ENCODE results near the gene MRTFB. TPM values are rescaled to one million over a fixed set of nuclear protein-coding genes. Genes with fewer than 3 reads are reported as not detected.

The MRTFB gene
- total and polyA plus RNA-seq, 4 donors: 6.2 to 108 (median 34.3) TPM

- no peaks in the 10 kb centered on the region for H3K4me1 ChIP-seq (ENCODE audit: control insufficient read depth in 1 of 2, insufficient read depth in 2 of 2, low read length in 2 of 2)
- no peak overlapping the region for H3K27ac ChIP-seq (ENCODE audit: low read depth in 1 of 2, low read length in 2 of 2)
- H3K9me3 ChIP-seq (ENCODE audit: control insufficient read depth, low read length): no peaks in the 10 kb centered on the region
- DNase-seq (peak; percentile 65 to 84), ATAC-seq (ENCODE audit: low FRiP score) (peak; percentile 20)
- no peaks in the 10 kb centered on the region for H3K27me3 ChIP-seq (ENCODE audit: control insufficient read depth in 1 of 2, insufficient read depth in 2 of 2, low read length in 1 of 2)
- peak overlapping the region; percentile 27 to 89 for H3K4me3 ChIP-seq (ENCODE audit: low read length in 2 of 2)
- no peaks in the 10 kb centered on the region for H3K36me3 ChIP-seq (ENCODE audit: control insufficient read depth in 1 of 2, insufficient read depth in 2 of 2, low read length in 1 of 2)
- intact Hi-C loops (cut with DNase I): loop anchor here in 1 of 2 donors (10.0 kb wide), 1 partner anchor 113 kb away; no protein-coding TSS in a partner anchor
- WGBS, 2 donors: 1% methylated on average over 30 to 32 of the region's 32 CpGs
Measured at GRCh38 chr16:14071576-14072271, 605 bp downstream of the MRTFB start.

- H3K4me3 ChIP-seq (ENCODE audit: low read length in 2 of 2): no peak overlapping the region
- ATAC-seq (ENCODE audit: low FRiP score) (no peak), DNase-seq (no peak)
- no peaks in the 10 kb centered on the region for H3K36me3 ChIP-seq (ENCODE audit: control insufficient read depth in 1 of 2, insufficient read depth in 2 of 2, low read length in 1 of 2)
- WGBS, 2 donors: 95 to 98% methylated on average over 6 of the region's 6 CpGs
- no peak overlapping the region for H3K27ac ChIP-seq (ENCODE audit: low read depth in 1 of 2, low read length in 2 of 2)
- H3K9me3 ChIP-seq (ENCODE audit: control insufficient read depth, low read length): no peaks in the 10 kb centered on the region
- intact Hi-C loops (cut with DNase I): loop anchor here in 1 of 2 donors (10.0 kb wide), 1 partner anchor 112 kb away; no protein-coding TSS in a partner anchor
- H3K27me3 ChIP-seq (ENCODE audit: control insufficient read depth in 1 of 2, insufficient read depth in 2 of 2, low read length in 1 of 2): no peaks in the 10 kb centered on the region
- no peaks in the 10 kb centered on the region for H3K4me1 ChIP-seq (ENCODE audit: control insufficient read depth in 1 of 2, insufficient read depth in 2 of 2, low read length in 2 of 2)
Measured at GRCh38 chr16:14072360-14072759, 1.2 kb downstream of the MRTFB start.

GRCh38 chr16:14074544-14074943, 3.4 kb downstream of the MRTFB start:
- Histone ChIP-seq H3K9me3 (ENCODE audit: control insufficient read depth, low read length) (no peaks in the 10 kb centered on the region), H3K36me3 (ENCODE audit: control insufficient read depth in 1 of 2, insufficient read depth in 2 of 2, low read length in 1 of 2) (no peaks in the 10 kb centered on the region), H3K27me3 (ENCODE audit: control insufficient read depth in 1 of 2, insufficient read depth in 2 of 2, low read length in 1 of 2) (no peaks in the 10 kb centered on the region), H3K4me3 (ENCODE audit: low read length in 2 of 2) (no peak overlapping the region), H3K4me1 (ENCODE audit: control insufficient read depth in 1 of 2, insufficient read depth in 2 of 2, low read length in 2 of 2) (no peaks in the 10 kb centered on the region), H3K27ac (ENCODE audit: low read depth in 1 of 2, low read length in 2 of 2) (no peak overlapping the region)
- intact Hi-C loops (cut with DNase I): loop anchor here in 1 of 2 donors (10.0 kb wide), 1 partner anchor 110 kb away; no protein-coding TSS in a partner anchor
- WGBS, 2 donors: 54 to 72% methylated on average over 1 of the region's 1 CpG
- no peak for ATAC-seq (ENCODE audit: low FRiP score)
- DNase-seq: no peak

GRCh38 chr16:14077918-14078317, 6.8 kb downstream of the MRTFB start:
- H3K4me3 ChIP-seq (ENCODE audit: low read length in 2 of 2): no peak overlapping the region
- intact Hi-C loops (cut with DNase I): loop anchor here (5.0 to 10.0 kb wide), 2 partner anchors 107 to 109 kb away; no protein-coding TSS in a partner anchor
- 76 to 81% methylated on average over 2 of the region's 2 CpGs for WGBS, 2 donors
- DNase-seq (no peak), ATAC-seq (ENCODE audit: low FRiP score) (no peak)
- no peaks in the 10 kb centered on the region for H3K27me3 ChIP-seq (ENCODE audit: control insufficient read depth in 1 of 2, insufficient read depth in 2 of 2, low read length in 1 of 2)
- H3K4me1 ChIP-seq (ENCODE audit: control insufficient read depth in 1 of 2, insufficient read depth in 2 of 2, low read length in 2 of 2): no peaks in the 10 kb centered on the region
- H3K9me3 ChIP-seq (ENCODE audit: control insufficient read depth, low read length): no peaks in the 10 kb centered on the region
- H3K36me3 ChIP-seq (ENCODE audit: control insufficient read depth in 1 of 2, insufficient read depth in 2 of 2, low read length in 1 of 2): no peaks in the 10 kb centered on the region
- H3K27ac ChIP-seq (ENCODE audit: low read depth in 1 of 2, low read length in 2 of 2): no peak overlapping the region

- 30 to 43% methylated on average over 1 of the region's 1 CpG for WGBS, 2 donors
- Histone ChIP-seq H3K36me3 (ENCODE audit: control insufficient read depth in 1 of 2, insufficient read depth in 2 of 2, low read length in 1 of 2) (no peaks in the 10 kb centered on the region), H3K4me1 (ENCODE audit: control insufficient read depth in 1 of 2, insufficient read depth in 2 of 2, low read length in 2 of 2) (peaks cover 4 to 7% of the 10 kb centered on the region in 2 donors), H3K9me3 (ENCODE audit: control insufficient read depth, low read length) (no peaks in the 10 kb centered on the region), H3K27ac (ENCODE audit: low read depth in 1 of 2, low read length in 2 of 2) (no peak overlapping the region), H3K4me3 (ENCODE audit: low read length in 2 of 2) (no peak overlapping the region), H3K27me3 (ENCODE audit: control insufficient read depth in 1 of 2, insufficient read depth in 2 of 2, low read length in 1 of 2) (no peaks in the 10 kb centered on the region)
- intact Hi-C loops (cut with DNase I): loop anchor here in 1 of 2 donors (10.0 kb wide), 1 partner anchor 222 kb away; no protein-coding TSS in a partner anchor
- no peak for DNase-seq
- no peak for ATAC-seq (ENCODE audit: low FRiP score)
Measured at GRCh38 chr16:14086477-14086876, 15.4 kb downstream of the MRTFB start.

- Histone ChIP-seq H3K9me3 (ENCODE audit: control insufficient read depth, low read length) (no peaks in the 10 kb centered on the region), H3K27ac (ENCODE audit: low read depth in 1 of 2, low read length in 2 of 2) (peak overlapping the region in 1 of 2 donors; percentile 28), H3K36me3 (ENCODE audit: control insufficient read depth in 1 of 2, insufficient read depth in 2 of 2, low read length in 1 of 2) (no peaks in the 10 kb centered on the region), H3K27me3 (ENCODE audit: control insufficient read depth in 1 of 2, insufficient read depth in 2 of 2, low read length in 1 of 2) (no peaks in the 10 kb centered on the region), H3K4me3 (ENCODE audit: low read length in 2 of 2) (no peak overlapping the region), H3K4me1 (ENCODE audit: control insufficient read depth in 1 of 2, insufficient read depth in 2 of 2, low read length in 2 of 2) (peaks cover 4 to 7% of the 10 kb centered on the region in 2 donors)
- peak; percentile 36 for ATAC-seq (ENCODE audit: low FRiP score)
- WGBS, 2 donors: 71 to 89% methylated on average over 1 of the region's 1 CpG
- intact Hi-C loops (cut with DNase I): loop anchor here in 1 of 2 donors (10.0 kb wide), 1 partner anchor 222 kb away; no protein-coding TSS in a partner anchor
- no peak for DNase-seq
Measured at GRCh38 chr16:14087181-14087580, 16.1 kb downstream of the MRTFB start.

- Histone ChIP-seq H3K27ac (ENCODE audit: low read depth in 1 of 2, low read length in 2 of 2) (no peak overlapping the region), H3K4me3 (ENCODE audit: low read length in 2 of 2) (no peak overlapping the region), H3K36me3 (ENCODE audit: control insufficient read depth in 1 of 2, insufficient read depth in 2 of 2, low read length in 1 of 2) (no peaks in the 10 kb centered on the region), H3K27me3 (ENCODE audit: control insufficient read depth in 1 of 2, insufficient read depth in 2 of 2, low read length in 1 of 2) (no peaks in the 10 kb centered on the region), H3K4me1 (ENCODE audit: control insufficient read depth in 1 of 2, insufficient read depth in 2 of 2, low read length in 2 of 2) (peaks cover 4 to 7% of the 10 kb centered on the region in 2 donors), H3K9me3 (ENCODE audit: control insufficient read depth, low read length) (no peaks in the 10 kb centered on the region)
- intact Hi-C loops (cut with DNase I): loop anchor here in 1 of 2 donors (10.0 kb wide), 1 partner anchor 223 kb away; no protein-coding TSS in a partner anchor
- ATAC-seq (ENCODE audit: low FRiP score) (no peak), DNase-seq (no peak)
- WGBS, 2 donors: 87 to 91% methylated on average over 3 of the region's 3 CpGs
Measured at GRCh38 chr16:14087590-14088154, 16.6 kb downstream of the MRTFB start.

- Histone ChIP-seq H3K27ac (ENCODE audit: low read depth in 1 of 2, low read length in 2 of 2) (no peak overlapping the region), H3K27me3 (ENCODE audit: control insufficient read depth in 1 of 2, insufficient read depth in 2 of 2, low read length in 1 of 2) (no peaks in the 10 kb centered on the region), H3K9me3 (ENCODE audit: control insufficient read depth, low read length) (no peaks in the 10 kb centered on the region), H3K4me1 (ENCODE audit: control insufficient read depth in 1 of 2, insufficient read depth in 2 of 2, low read length in 2 of 2) (peaks cover 4 to 7% of the 10 kb centered on the region in 2 donors), H3K4me3 (ENCODE audit: low read length in 2 of 2) (no peak overlapping the region), H3K36me3 (ENCODE audit: control insufficient read depth in 1 of 2, insufficient read depth in 2 of 2, low read length in 1 of 2) (no peaks in the 10 kb centered on the region)
- ATAC-seq (ENCODE audit: low FRiP score): peak; percentile 15
- 37 to 39% methylated on average over 6 of the region's 6 CpGs for WGBS, 2 donors
- intact Hi-C loops (cut with DNase I): loop anchor here in 1 of 2 donors (10.0 kb wide), 1 partner anchor 223 kb away; no protein-coding TSS in a partner anchor
- no peak for DNase-seq
Measured at GRCh38 chr16:14088155-14088753, 17.1 kb downstream of the MRTFB start.

Measured in aorta (tissue), 5 donors.